K562 (cell line): ENCODE data around the gene ZNF598. TPM values are rescaled to one million over a fixed set of nuclear protein-coding genes. Genes with fewer than 3 reads are reported as not detected.

Experiments used
- ARID4B ChIP-seq: sonication (generic); formaldehyde crosslinking; IDR thresholded peaks from 2 replicates; pipeline ENCODE4 v1.8.0; 2022; ENCODE audit warnings: mild to moderate bottlenecking, missing genetic modification reagents
- HNRNPLL ChIP-seq: fragments of 200-400 bp; formaldehyde crosslinking; IDR thresholded peaks from 2 replicates; pipeline ENCODE4 v1.6.1; 2017; ENCODE audit warnings: low read length, low read depth, mild to moderate bottlenecking; ENCODE audit not compliant: poor library complexity, severe bottlenecking
- ZNF740 ChIP-seq, 3 experiments: fragments of 200-800 bp in 1 of 3; sonication (Bioruptor generic) in 1 of 3; sonication (generic) in 1 of 3; formaldehyde crosslinking in 1 of 3; IDR thresholded peaks; 2 replicates each; pipeline versions ENCODE4 v1.6.1 to v1.8.0; 2016 to 2022; ENCODE audit warnings: mild to moderate bottlenecking in 2 of 3, missing compliant biosample characterization in 2 of 3, missing genetic modification characterization in 2 of 3, missing genetic modification reagents in 1 of 3
- polyA plus RNA-seq, 8 experiments: library from polyadenylated mRNA; depleted of rRNA in 4 of 8; stranded (reverse) in 5 of 8; unstranded in 3 of 8; fragments of >200 nt; fragmentation: Nextera tagmentation in 2 of 8; fragmentation: Illumina TruSeq in 1 of 8; extraction: Ambion mirVana in 2 of 8; extraction: Trizol in 1 of 8; gene quantifications; 2 replicates each; pipeline versions ENCODE4 v1.2.1 to v1.2.3, GENCODE V29; 2011 to 2014; ENCODE audit warnings: inconsistent platforms in 1 of 8, missing spikeins in 1 of 8
- total RNA-seq, 7 experiments: library from RNA; depleted of rRNA in 6 of 7; stranded (reverse); fragments of >200 nt in 6 of 7; fragmentation: Illumina TruSeq in 2 of 7; extraction: Trizol in 2 of 7; gene quantifications; 2 replicates each; pipeline versions ENCODE4 v1.2.1 to v1.2.3, GENCODE V29; 2011 to 2021; ENCODE audit warnings: low replicate concordance in 1 of 7

ZNF598 gene
- total and polyA plus RNA-seq, 9 of the 15 experiments (the other 6 are each of a cell fraction or from before 2014, with no cell fraction given): 0.11 to 115 (median 29.6) TPM

- TF ChIP-seq ZNF740 (CRISPR knock-in tag; IDR thresholded peaks at IDR 0.05) (peak; percentile 55; the same call in 1 of the 2 replicates), ZNF740 (tag; IDR thresholded peaks at IDR 0.05) (no peak), ARID4B (peak; percentile 31; the same call in 1 of the 2 replicates), HNRNPLL (no peak)
Observed at GRCh38 chr16:2033057-2033908, 23.7 kb upstream of the ZNF598 start (continued).
